Left lobe of liver (tissue), 1 donor: Measurements from ENCODE around the gene ADAM33. TPM values are rescaled to one million over a fixed set of nuclear protein-coding genes. Genes with fewer than 3 reads are reported as not detected.

Experiments used
- total RNA-seq: library from RNA; stranded (reverse); gene quantifications from one replicate; pipeline ENCODE4 v1.2.1, GENCODE V29; 2021
- donor health status: DM: no; HTN: yes; CAD: no.

Gene ADAM33
- total RNA-seq, 1 donor from 2014 or later: 0.48 TPM

Other genes starting within 250 kb of the ADAM33 start
- 45.9 TPM for gene ATRN, start 211.0 kb downstream of the ADAM33 start, total RNA-seq
- gene GFRA4, start 18.6 kb downstream of the ADAM33 start, total RNA-seq: not detected
- gene SIGLEC1, start 30.6 kb upstream of the ADAM33 start, total RNA-seq: 5.9 TPM
- 1.4 TPM for gene HSPA12B, start 50.7 kb upstream of the ADAM33 start, total RNA-seq
- 10.6 TPM for gene ADISSP, start 85.7 kb upstream of the ADAM33 start, total RNA-seq
- gene SPEF1, start 99.4 kb upstream of the ADAM33 start, total RNA-seq: 0.10 TPM
- 39.4 TPM for gene CENPB, start 104.7 kb upstream of the ADAM33 start, total RNA-seq
- gene CDC25B, start 114.3 kb upstream of the ADAM33 start, total RNA-seq: 12.4 TPM
- 9.7 TPM for gene AP5S1, start 138.5 kb upstream of the ADAM33 start, total RNA-seq
- gene MAVS, start 164.8 kb upstream of the ADAM33 start, total RNA-seq: 21.9 TPM
- gene PANK2, start 207.4 kb upstream of the ADAM33 start, total RNA-seq: 14.7 TPM